GM19193 (cell line): ENCODE results near the gene S100A12.

Experiments
- POLR2A ChIP-seq: IDR thresholded peaks from 4 replicates; pipeline ENCODE4 v1.6.1; 2011; ENCODE audit not compliant: insufficient read depth, insufficient read length; ENCODE audit errors: extremely low read depth

S100A12 gene

GRCh38 chr1:153361480-153362109 lies 13.8 kb downstream of the S100A12 start:
- TF ChIP-seq POLR2A: no peak

GRCh38 chr1:153360592-153361479 lies 14.6 kb downstream of the S100A12 start:
- TF ChIP-seq POLR2A: no peak

- no peak for TF ChIP-seq POLR2A
Observed at GRCh38 chr1:153360190-153360589, 15.2 kb downstream of the S100A12 start.

- no peak for TF ChIP-seq POLR2A
Observed at GRCh38 chr1:153359241-153359640, 16.2 kb downstream of the S100A12 start.

GRCh38 chr1:153358691-153358975 lies 16.8 kb downstream of the S100A12 start:
- no peak for TF ChIP-seq POLR2A

- TF ChIP-seq POLR2A: no peak
Observed at GRCh38 chr1:153357853-153358690, 17.3 kb downstream of the S100A12 start, which contains the start of gene S100A9. Gene S100A9 (plus strand): TSS chr1:153357854. CDS start chr1:153358284, 430 bp downstream.

- no peak for TF ChIP-seq POLR2A
Observed at GRCh38 chr1:153357076-153357852, 18.2 kb downstream of the S100A12 start.

GRCh38 chr1:153356392-153357075 lies 18.9 kb downstream of the S100A12 start:
- TF ChIP-seq POLR2A: no peak

- TF ChIP-seq POLR2A: no peak
Observed at GRCh38 chr1:153355445-153356071, 19.9 kb downstream of the S100A12 start.

GRCh38 chr1:153354515-153355193 lies 20.8 kb downstream of the S100A12 start:
- no peak for TF ChIP-seq POLR2A

- TF ChIP-seq POLR2A: no peak
Observed at GRCh38 chr1:153353226-153353947, 22.0 kb downstream of the S100A12 start.

GRCh38 chr1:153352523-153352922 lies 22.9 kb downstream of the S100A12 start:
- TF ChIP-seq POLR2A: no peak
